Hepatocyte (in vitro differentiated cells): ENCODE results near the gene NAV2.

Experiments used
- CTCF ChIP-seq: fragments of 200-600 bp; sonication (generic); IDR thresholded peaks from 2 replicates; pipeline ENCODE4 v1.5.1; 2016; ENCODE audit warnings: antibody characterized with exemption, mild to moderate bottlenecking; ENCODE audit not compliant: poor library complexity
- EZH2phosphoT487 ChIP-seq: fragments of 200-600 bp; sonication (generic); IDR thresholded peaks from one replicate; pipeline ENCODE4 v1.6.1; 2018; ENCODE audit warnings: antibody characterized with exemption, mild to moderate bottlenecking, low read depth, moderate library complexity; ENCODE audit not compliant: unreplicated experiment, severe bottlenecking

GRCh38 chr11:19821993-19822392 is 109.4 kb downstream of the NAV2 start:
- TF ChIP-seq CTCF: no peak
- no peak for TF ChIP-seq EZH2phosphoT487
